Prostate gland (tissue), 2 donors: ENCODE results near the gene JAGN1.

Experiments used
- POLR2A ChIP-seq: fragments of 450-650 bp; IDR thresholded peaks from one replicate; pipeline ENCODE4 v1.6.1; 2016; ENCODE audit warnings: antibody characterized with exemption, mild to moderate bottlenecking
- POLR2AphosphoS5 ChIP-seq: sonication (generic); formaldehyde crosslinking; IDR thresholded peaks from one replicate; pipeline ENCODE4 v1.6.1; 2017; ENCODE audit warnings: antibody characterized with exemption
- TF ChIP-seq, protein P1 (sequence below), 4 experiments: fragments of 200-600 bp in 2 of 4; fragments of 450-650 bp in 2 of 4; sonication (generic) in 2 of 4; IDR thresholded peaks; 1 replicate in 3 of 4; 2 replicates in 1 of 4; pipeline ENCODE4 v1.5.1; 2016 to 2019; ENCODE audit warnings: antibody characterized with exemption in 4 of 4, mild to moderate bottlenecking in 2 of 4, moderate library complexity in 2 of 4

DNA sequence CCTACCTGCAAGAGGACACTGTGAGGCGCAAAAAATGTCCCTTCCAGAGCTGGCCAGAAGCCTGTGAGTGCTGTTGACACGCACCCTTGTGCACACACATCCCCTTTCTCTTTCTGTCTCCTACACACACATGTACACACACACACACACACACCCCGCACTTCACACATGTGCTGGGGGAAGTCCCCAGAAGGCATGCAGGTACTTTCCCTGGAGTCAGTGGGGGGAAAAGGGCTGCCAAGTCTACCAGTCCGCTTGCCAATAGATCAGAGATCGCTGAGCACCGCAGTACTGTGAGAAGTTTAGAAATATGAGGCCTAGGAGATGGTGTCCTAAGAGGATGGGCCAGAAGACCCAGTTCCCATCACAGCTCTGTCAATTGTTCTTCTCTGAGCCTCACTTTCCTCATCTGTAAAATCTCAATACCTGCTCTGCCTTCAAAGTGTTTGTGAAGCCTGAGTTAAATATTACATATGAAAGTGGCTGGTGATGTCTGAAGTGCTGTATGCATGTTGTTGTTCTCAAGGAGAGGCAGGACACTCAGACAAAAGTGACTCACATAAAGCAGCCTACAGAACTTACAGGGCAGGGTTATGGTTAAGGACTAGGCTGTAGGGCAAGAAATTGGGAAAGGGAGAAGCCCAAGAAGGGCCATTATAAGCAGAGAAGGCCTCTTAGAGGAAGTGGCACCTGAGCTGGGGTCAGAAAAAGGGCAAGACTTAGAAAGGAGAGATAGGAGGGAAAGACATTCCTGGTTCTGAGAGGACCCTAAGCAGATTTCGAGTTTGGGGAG lies 19.0 kb downstream of the JAGN1 start:
- TF ChIP-seq, protein P1, sequence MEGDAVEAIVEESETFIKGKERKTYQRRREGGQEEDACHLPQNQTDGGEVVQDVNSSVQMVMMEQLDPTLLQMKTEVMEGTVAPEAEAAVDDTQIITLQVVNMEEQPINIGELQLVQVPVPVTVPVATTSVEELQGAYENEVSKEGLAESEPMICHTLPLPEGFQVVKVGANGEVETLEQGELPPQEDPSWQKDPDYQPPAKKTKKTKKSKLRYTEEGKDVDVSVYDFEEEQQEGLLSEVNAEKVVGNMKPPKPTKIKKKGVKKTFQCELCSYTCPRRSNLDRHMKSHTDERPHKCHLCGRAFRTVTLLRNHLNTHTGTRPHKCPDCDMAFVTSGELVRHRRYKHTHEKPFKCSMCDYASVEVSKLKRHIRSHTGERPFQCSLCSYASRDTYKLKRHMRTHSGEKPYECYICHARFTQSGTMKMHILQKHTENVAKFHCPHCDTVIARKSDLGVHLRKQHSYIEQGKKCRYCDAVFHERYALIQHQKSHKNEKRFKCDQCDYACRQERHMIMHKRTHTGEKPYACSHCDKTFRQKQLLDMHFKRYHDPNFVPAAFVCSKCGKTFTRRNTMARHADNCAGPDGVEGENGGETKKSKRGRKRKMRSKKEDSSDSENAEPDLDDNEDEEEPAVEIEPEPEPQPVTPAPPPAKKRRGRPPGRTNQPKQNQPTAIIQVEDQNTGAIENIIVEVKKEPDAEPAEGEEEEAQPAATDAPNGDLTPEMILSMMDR (IDR thresholded peaks at IDR 0.05), result no peak
- TF ChIP-seq POLR2A, result no peak
- TF ChIP-seq POLR2AphosphoS5, result no peak
